ENCODE data around the gene TBCB.
"Not testable (repeated sequence)": the region's sequence is repeated elsewhere in the genome, so short reads cannot be mapped to it uniquely, and the experiment has no call there.

Gene TBCB

DNA sequence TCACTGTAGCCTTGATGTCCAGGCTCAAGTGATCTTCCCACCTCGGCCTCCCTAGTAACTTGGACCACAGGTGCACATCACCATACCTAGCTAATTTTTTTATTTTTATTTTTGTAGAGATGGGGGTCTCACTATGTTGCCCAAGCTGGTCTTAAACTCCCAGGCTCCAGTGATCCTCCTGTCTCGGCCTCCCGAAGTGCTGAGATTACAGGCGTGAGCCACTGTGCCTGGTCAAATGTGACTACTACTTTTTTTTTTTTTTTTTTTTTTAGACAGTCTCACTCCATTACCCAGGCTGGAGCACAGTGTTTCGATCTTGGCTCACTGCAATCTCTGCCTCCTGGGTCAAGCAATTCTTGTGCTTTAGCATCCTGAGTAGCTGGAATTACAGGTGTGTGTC lies 57.6 kb downstream of the TBCB start:
- no peak for ATAC-seq (replicated peaks; ENCODE audit: extremely low read depth, poor library complexity, severe bottlenecking)
- DNase-seq (ENCODE audit: low spot score in 2 of 2): no peak
- no peak overlapping the region for H3K27ac Mint-ChIP-seq (ENCODE audit: low read depth)
- peaks cover 2% of the 10 kb centered on the region for H3K36me3 Mint-ChIP-seq (ENCODE audit: insufficient read depth)
- no peaks in the 10 kb centered on the region for H3K9me3 Mint-ChIP-seq
- no peaks in the 10 kb centered on the region for H3K27me3 Mint-ChIP-seq
- H3K4me1 Mint-ChIP-seq: peaks cover 5% of the 10 kb centered on the region
- H3K4me3 Mint-ChIP-seq: no peak overlapping the region

GRCh38 chr19:36173846-36174245 lies 58.6 kb downstream of the TBCB start:
- H3K4me3 Mint-ChIP-seq; H3K4me1 Mint-ChIP-seq; H3K36me3 Mint-ChIP-seq (ENCODE audit: insufficient read depth); DNase-seq (ENCODE audit: low spot score in 2 of 2); H3K27ac Mint-ChIP-seq (ENCODE audit: low read depth); ATAC-seq (replicated peaks; ENCODE audit: extremely low read depth, poor library complexity, severe bottlenecking); H3K9me3 Mint-ChIP-seq; H3K27me3 Mint-ChIP-seq: not testable (repeated sequence)
